Pancreas (tissue), 10 donors: ENCODE data around the gene VPS13D. TPM values are rescaled to one million over a fixed set of nuclear protein-coding genes. Genes with fewer than 3 reads are reported as not detected.

Experiments
- ATAC-seq, 4 donors: fragments of 200-7000 bp; cut with Tn5 transposase; one replicate each; pipeline versions ENCODE4 v1.8.0 to v1.9.1; 2020; ENCODE audit warnings: mild to moderate bottlenecking in 4 of 4, moderate library complexity in 4 of 4
- DNase-seq, 6 donors: peaks; one replicate each; pipeline ENCODE4 v3.0.0-alpha.2; 2020
- FAIRE-seq: peaks from 2 replicates; lab custom pipeline; 2012; peaks lifted over from hg19 to GRCh38; lab: Jason Lieb, UNC
- H3K27ac ChIP-seq, 4 donors: fragments of 200-600 bp; sonication (generic); 1 replicate in 3 of 4; 2 replicates in 1 of 4; pipeline versions ENCODE4 v1.5.0 to v1.8.0; 2020
- H3K27me3 ChIP-seq, 4 donors: fragments of 200-600 bp; one replicate each; pipeline ENCODE4 v1.8.0; 2021
- H3K36me3 ChIP-seq, 3 donors: fragments of 200-600 bp; sonication (generic) in 1 of 3; one replicate each; pipeline versions ENCODE4 v1.5.0 to v1.8.0; 2020 to 2021
- H3K4me1 ChIP-seq, 3 donors: fragments of 200-600 bp; one replicate each; pipeline ENCODE4 v1.8.0; 2021
- H3K4me3 ChIP-seq, 4 donors: fragments of 200-600 bp; sonication (generic) in 2 of 4; one replicate each; pipeline versions ENCODE4 v1.5.0 to v1.8.0; 2020 to 2021
- H3K9me3 ChIP-seq, 4 donors: fragments of 200-600 bp; one replicate each; pipeline ENCODE4 v1.8.0; 2021
- WGBS, 2 donors: extraction: QIAGEN DNeasy Blood & Tissue Kit; methylation state at CpG; one replicate each; pipeline ENCODE4 v1.1.7; 2013; 5-methylcytosine and 5-hydroxymethylcytosine counted together
- intact Hi-C, 3 donors: fragments of 100-400 bp; cut with DNase I; formaldehyde crosslinking; loops; one replicate each; pipeline versions ENCODE4 v1.11.1 to v1.14.2; 2022
- polyA plus RNA-seq, 2 donors: library from polyadenylated mRNA; stranded (reverse); fragments of 200-250 nt; gene quantifications; one replicate each; pipeline ENCODE4 v1.2.3, GENCODE V29; 2013
- total RNA-seq, 6 donors: library from RNA; stranded (reverse); fragmentation: NEBNext Ultra II Directional in 4 of 6; extraction: Animal tissue kit (Norgen Biotek cat#: 25700) in 4 of 6; gene quantifications; one replicate each; pipeline versions ENCODE4 v1.2.1 to v1.2.4, GENCODE V29; 2021 to 2023
- TF ChIP-seq, protein P1 (sequence below), 4 donors: fragments of 200-600 bp; sonication (generic) in 3 of 4; IDR thresholded peaks; one replicate each; pipeline versions ENCODE4 v1.5.0 to v1.8.0; 2021; ENCODE audit warnings: antibody characterized with exemption in 4 of 4
- donor health status: healthy with polysubstance abuse.
- donor health status: DM: no; HTN: no; CAD: no; lungs with moderate emphysema.
- donor health status: DM: no; HTN: no; CAD: no.
- donor health status: control.
- donor health status: control.
- donor health status: Bipolar disorder and iron deficiency.
- donor health status: DM: yes; HTN: yes; CAD: no.
- donor health status: DM: no; HTN: no; CAD: no.
- donor health status: DM: no; HTN: no; CAD: no.
- donor health status: DM: yes; HTN: yes; CAD: no.

The VPS13D gene
- total and polyA plus RNA-seq, 8 donors, result 13.7 to 39.0 (median 24.8) TPM

- 79 to 85% methylated on average over 2 of the region's 2 CpGs for WGBS, 2 donors
- Histone ChIP-seq H3K27ac (peak overlapping the region in 3 of 4 donors; percentile 9 to 39 (median 17)), H3K4me3 (no peak overlapping the region), H3K27me3 (no peaks in the 10 kb centered on the region), H3K4me1 (peaks cover 8 to 22% (median 17%) of the 10 kb centered on the region in 3 donors), H3K9me3 (no peaks in the 10 kb centered on the region), H3K36me3 (no peaks in the 10 kb centered on the region)
- intact Hi-C loops, result no loop called here
- DNase-seq, result no peak
- TF ChIP-seq, protein P1, sequence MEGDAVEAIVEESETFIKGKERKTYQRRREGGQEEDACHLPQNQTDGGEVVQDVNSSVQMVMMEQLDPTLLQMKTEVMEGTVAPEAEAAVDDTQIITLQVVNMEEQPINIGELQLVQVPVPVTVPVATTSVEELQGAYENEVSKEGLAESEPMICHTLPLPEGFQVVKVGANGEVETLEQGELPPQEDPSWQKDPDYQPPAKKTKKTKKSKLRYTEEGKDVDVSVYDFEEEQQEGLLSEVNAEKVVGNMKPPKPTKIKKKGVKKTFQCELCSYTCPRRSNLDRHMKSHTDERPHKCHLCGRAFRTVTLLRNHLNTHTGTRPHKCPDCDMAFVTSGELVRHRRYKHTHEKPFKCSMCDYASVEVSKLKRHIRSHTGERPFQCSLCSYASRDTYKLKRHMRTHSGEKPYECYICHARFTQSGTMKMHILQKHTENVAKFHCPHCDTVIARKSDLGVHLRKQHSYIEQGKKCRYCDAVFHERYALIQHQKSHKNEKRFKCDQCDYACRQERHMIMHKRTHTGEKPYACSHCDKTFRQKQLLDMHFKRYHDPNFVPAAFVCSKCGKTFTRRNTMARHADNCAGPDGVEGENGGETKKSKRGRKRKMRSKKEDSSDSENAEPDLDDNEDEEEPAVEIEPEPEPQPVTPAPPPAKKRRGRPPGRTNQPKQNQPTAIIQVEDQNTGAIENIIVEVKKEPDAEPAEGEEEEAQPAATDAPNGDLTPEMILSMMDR (IDR thresholded peaks at IDR 0.05), result no peak
- ATAC-seq, result no peak
- no peak for FAIRE-seq
Measured at GRCh38 chr1:12486059-12486341, 256.2 kb downstream of the VPS13D start.

GRCh38 chr1:12486401-12487005 is 256.7 kb downstream of the VPS13D start:
- intact Hi-C loops, result no loop called here
- Histone ChIP-seq H3K4me1 (peaks cover 8 to 17% (median 14%) of the 10 kb centered on the region in 3 donors), H3K27ac (peak overlapping the region in 3 of 4 donors; percentile 9 to 39 (median 17)), H3K9me3 (no peaks in the 10 kb centered on the region), H3K36me3 (no peaks in the 10 kb centered on the region), H3K4me3 (no peak overlapping the region), H3K27me3 (no peaks in the 10 kb centered on the region)
- DNase-seq, result peak in 2 of 6 donors; percentile 48 to 51
- peak; percentile 37 to 72 (median 64) for ATAC-seq
- no peak for FAIRE-seq
- TF ChIP-seq, protein P1 (IDR thresholded peaks at IDR 0.05), result no peak
- 64 to 77% methylated on average over 17 to 18 of the region's 18 CpGs for WGBS, 2 donors

DNA sequence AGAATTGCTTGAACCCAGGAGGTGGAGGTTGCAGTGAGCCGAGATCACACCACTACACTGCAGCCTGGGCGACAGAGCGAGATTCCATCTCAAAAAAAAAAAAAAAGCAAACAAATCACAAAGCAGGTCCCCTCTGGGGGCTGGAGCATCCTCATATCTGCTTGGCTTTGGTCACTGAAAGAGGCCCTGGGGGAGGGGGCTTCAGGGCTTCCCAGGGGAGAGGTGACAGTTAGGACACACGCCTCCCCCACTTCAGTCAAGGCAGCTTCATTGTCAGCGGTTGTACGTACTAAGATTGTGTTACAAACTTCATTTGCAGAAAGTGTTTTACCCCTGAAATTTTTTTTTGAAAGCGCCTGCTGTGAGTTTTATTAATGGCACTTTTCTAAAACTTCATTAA is 257.7 kb downstream of the VPS13D start:
- no peak for ATAC-seq
- H3K36me3 ChIP-seq, result no peaks in the 10 kb centered on the region
- TF ChIP-seq, protein P1 (IDR thresholded peaks at IDR 0.05), result no peak
- WGBS, 2 donors, result 96 to 97% methylated on average over 7 of the region's 7 CpGs
- H3K4me3 ChIP-seq, result no peak overlapping the region
- no peak overlapping the region for H3K27ac ChIP-seq
- H3K9me3 ChIP-seq, result no peaks in the 10 kb centered on the region
- no peaks in the 10 kb centered on the region for H3K27me3 ChIP-seq
- intact Hi-C loops, result no loop called here
- H3K4me1 ChIP-seq, result peaks cover 8 to 17% (median 14%) of the 10 kb centered on the region in 3 donors
- FAIRE-seq, result no peak
- no peak for DNase-seq

DNA sequence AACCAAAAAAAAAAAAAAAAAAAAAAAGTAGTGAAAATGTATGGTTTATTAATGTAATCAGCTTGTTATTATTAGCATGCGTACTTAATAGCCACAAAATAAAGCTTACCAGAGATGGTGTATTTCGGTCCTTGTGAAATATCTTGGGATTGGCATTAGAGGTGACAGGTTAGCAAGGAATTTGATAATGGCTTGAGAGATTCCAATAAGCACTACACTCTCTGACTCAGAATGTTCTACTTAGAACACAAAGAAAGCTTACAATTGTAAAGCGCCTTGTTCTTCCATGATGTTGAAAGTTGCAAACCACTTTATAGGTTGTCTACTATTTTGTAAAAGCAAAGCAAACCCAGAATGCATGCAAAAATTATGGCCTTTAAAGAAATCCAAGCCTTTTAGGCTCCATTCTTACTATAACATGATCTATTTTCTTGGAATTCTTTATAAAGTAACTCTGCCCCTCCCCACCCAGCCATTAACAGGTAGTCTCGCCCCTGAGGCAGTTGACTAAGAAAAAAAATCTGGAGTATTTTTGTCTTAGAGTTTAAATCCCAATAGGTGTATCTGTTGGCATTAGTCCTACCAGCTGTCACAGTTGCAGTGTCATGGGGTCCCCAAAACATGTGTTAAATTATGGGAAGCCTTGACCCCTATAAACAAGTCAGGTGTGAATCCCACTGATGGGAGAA is 259.0 kb downstream of the VPS13D start:
- no peaks in the 10 kb centered on the region for H3K36me3 ChIP-seq
- H3K4me3 ChIP-seq, result no peak overlapping the region
- no peak for FAIRE-seq
- DNase-seq, result no peak
- H3K9me3 ChIP-seq, result no peaks in the 10 kb centered on the region
- ATAC-seq, result no peak
- TF ChIP-seq, protein P1 (IDR thresholded peaks at IDR 0.05), result no peak
- H3K27me3 ChIP-seq, result no peaks in the 10 kb centered on the region
- H3K27ac ChIP-seq, result no peak overlapping the region
- intact Hi-C loops, result no loop called here
- 88 to 90% methylated on average over 4 of the region's 4 CpGs for WGBS, 2 donors
- H3K4me1 ChIP-seq, result peaks cover 8 to 17% (median 14%) of the 10 kb centered on the region in 3 donors
